Liver (tissue), 9 donors: ENCODE results near the gene AP4S1. TPM values are rescaled to one million over a fixed set of nuclear protein-coding genes. Genes with fewer than 3 reads are reported as not detected.

Source experiments
- DNase-seq: peaks from one replicate; pipeline ENCODE4 v3.0.0-alpha.2; 2017; ENCODE audit warnings: low spot score
- H3K27ac ChIP-seq, 2 donors: one replicate each; pipeline ENCODE4 v1.7.0; 2013; ENCODE audit warnings: inconsistent platforms in 2 of 2, low read length in 2 of 2, control low read depth in 1 of 2, low read depth in 1 of 2, mild to moderate bottlenecking in 1 of 2
- H3K27me3 ChIP-seq, 4 donors: one replicate each; pipeline versions ENCODE4 v1.6.1 to v1.7.0; 2013; ENCODE audit warnings: low read length in 3 of 4, inconsistent platforms in 1 of 4, mild to moderate bottlenecking in 1 of 4, moderate library complexity in 1 of 4; ENCODE audit not compliant: control insufficient read depth in 4 of 4, insufficient read depth in 4 of 4
- H3K36me3 ChIP-seq, 4 donors: one replicate each; pipeline versions ENCODE4 v1.6.1 to v1.7.0; 2013; ENCODE audit warnings: low read length in 3 of 4, mild to moderate bottlenecking in 3 of 4, low read depth in 1 of 4, moderate library complexity in 1 of 4; ENCODE audit not compliant: control insufficient read depth in 4 of 4, insufficient read depth in 3 of 4
- H3K4me1 ChIP-seq, 4 donors: one replicate each; pipeline versions ENCODE4 v1.6.1 to v1.7.0; 2013; ENCODE audit warnings: low read length in 3 of 4, mild to moderate bottlenecking in 3 of 4, moderate library complexity in 1 of 4; ENCODE audit not compliant: control insufficient read depth in 4 of 4, insufficient read depth in 4 of 4
- H3K4me3 ChIP-seq, 3 donors: one replicate each; pipeline versions ENCODE4 v1.6.1 to v1.7.0; 2013; ENCODE audit warnings: low read length in 3 of 3, control low read depth in 1 of 3, low read depth in 1 of 3, mild to moderate bottlenecking in 1 of 3
- H3K9ac ChIP-seq, 2 donors: one replicate each; pipeline ENCODE4 v1.7.0; 2013; ENCODE audit warnings: low read length in 2 of 2, mild to moderate bottlenecking in 2 of 2, moderate library complexity in 2 of 2, control low read depth in 1 of 2, low read depth in 1 of 2
- H3K9me3 ChIP-seq, 4 donors: one replicate each; pipeline versions ENCODE4 v1.6.1 to v1.7.0; 2013; ENCODE audit warnings: low read length in 3 of 4; ENCODE audit not compliant: control insufficient read depth in 4 of 4
- EGR1 ChIP-seq, 2 donors: IDR thresholded peaks; 2 replicates each; pipeline ENCODE4 v1.6.1; 2016 to 2018; ENCODE audit warnings: antibody characterized with exemption in 2 of 2, low read depth in 2 of 2
- FOXA1 ChIP-seq: IDR thresholded peaks from 2 replicates; pipeline ENCODE4 v1.6.1; 2016; ENCODE audit warnings: antibody characterized with exemption
- FOXA2 ChIP-seq: IDR thresholded peaks from 2 replicates; pipeline ENCODE4 v1.6.1; 2016; ENCODE audit warnings: antibody characterized with exemption
- GABPA ChIP-seq, 2 donors: IDR thresholded peaks in 1 of 2; conservative IDR thresholded peaks in 1 of 2; 2 replicates each; pipeline ENCODE4 v1.6.1; 2016; ENCODE audit warnings: antibody characterized with exemption in 2 of 2, mild to moderate bottlenecking in 1 of 2, moderate library complexity in 1 of 2
- HNF4G ChIP-seq: IDR thresholded peaks from 2 replicates; pipeline ENCODE4 v1.6.1; 2016; ENCODE audit warnings: antibody characterized with exemption
- JUND ChIP-seq, 2 donors: IDR thresholded peaks; 2 replicates each; pipeline ENCODE4 v1.6.1; 2016; ENCODE audit warnings: antibody characterized with exemption in 2 of 2
- NR2F2 ChIP-seq: IDR thresholded peaks from 2 replicates; pipeline ENCODE4 v1.6.1; 2016; ENCODE audit warnings: antibody characterized with exemption
- RXRA ChIP-seq, 2 donors: IDR thresholded peaks; 2 replicates each; pipeline ENCODE4 v1.6.1; 2017 to 2018; ENCODE audit warnings: antibody characterized with exemption in 2 of 2, mild to moderate bottlenecking in 1 of 2
- SP1 ChIP-seq: IDR thresholded peaks from 2 replicates; pipeline ENCODE4 v1.6.1; 2018; ENCODE audit warnings: antibody characterized with exemption, mild to moderate bottlenecking
- TAF1 ChIP-seq: conservative IDR thresholded peaks from 2 replicates; pipeline ENCODE4 v1.6.1; 2016; ENCODE audit warnings: antibody characterized with exemption, mild to moderate bottlenecking
- YY1 ChIP-seq: IDR thresholded peaks from 2 replicates; pipeline ENCODE4 v1.6.1; 2016; ENCODE audit warnings: antibody characterized with exemption, mild to moderate bottlenecking
- WGBS: extraction: QIAGEN DNeasy Blood & Tissue Kit; methylation state at CpG from one replicate; pipeline ENCODE4 v1.1.7; 2013; 5-methylcytosine and 5-hydroxymethylcytosine counted together
- polyA plus RNA-seq, 2 donors: library from polyadenylated mRNA; stranded (reverse) in 1 of 2; unstranded in 1 of 2; fragments of 200-250 nt in 1 of 2; fragments of >200 nt in 1 of 2; fragmentation: Nextera tagmentation in 1 of 2; extraction: Ambion mirVana in 1 of 2; gene quantifications; one replicate each; pipeline versions ENCODE4 v1.2.1 to v1.2.3, GENCODE V29; 2013 to 2015
- total RNA-seq, 2 donors: library from RNA; depleted of rRNA; stranded (reverse); fragments of >200 nt; gene quantifications; one replicate each; pipeline ENCODE4 v1.2.3, GENCODE V29; 2014
- TF ChIP-seq, protein P1 (sequence below): IDR thresholded peaks from 2 replicates; pipeline ENCODE4 v1.6.1; 2016; ENCODE audit warnings: antibody characterized with exemption, mild to moderate bottlenecking
- TF ChIP-seq, protein P2 (sequence below): IDR thresholded peaks from 2 replicates; pipeline ENCODE4 v1.6.1; 2016; ENCODE audit warnings: antibody characterized with exemption
- TF ChIP-seq, protein P3 (sequence below): IDR thresholded peaks from 2 replicates; pipeline ENCODE4 v1.6.1; 2016; ENCODE audit warnings: antibody characterized with exemption
- TF ChIP-seq, protein P4 (sequence below): IDR thresholded peaks from 2 replicates; pipeline ENCODE4 v1.6.1; 2016; ENCODE audit warnings: antibody characterized with exemption
- donor health status: healthy.
- donor health status: healthy.
- donor health status: healthy.
- donor health status: healthy.
- donor health status: healthy.

AP4S1 gene
- total and polyA plus RNA-seq, 4 donors, result 1.3 to 4.3 (median 1.7) TPM

DNA sequence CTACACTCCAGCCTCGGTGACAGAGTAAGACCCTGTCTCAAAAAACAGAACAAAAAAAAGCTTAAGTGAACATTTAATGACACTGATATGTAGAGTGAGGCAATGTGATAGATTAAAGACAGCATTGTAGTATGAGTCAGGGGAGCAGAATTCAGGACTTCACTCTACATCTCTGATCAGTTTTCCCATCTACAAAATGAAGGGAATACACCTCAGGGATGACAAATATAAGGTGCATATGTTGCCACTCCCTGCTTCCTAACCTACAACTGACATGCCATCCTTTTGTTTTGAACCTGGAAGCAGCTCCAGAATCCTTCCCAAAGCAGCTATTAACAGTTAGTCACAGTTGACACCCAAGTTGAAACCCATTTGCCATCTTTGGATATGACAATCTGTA, 31.6 kb downstream of the AP4S1 start (continued):
- TF ChIP-seq, protein P1, sequence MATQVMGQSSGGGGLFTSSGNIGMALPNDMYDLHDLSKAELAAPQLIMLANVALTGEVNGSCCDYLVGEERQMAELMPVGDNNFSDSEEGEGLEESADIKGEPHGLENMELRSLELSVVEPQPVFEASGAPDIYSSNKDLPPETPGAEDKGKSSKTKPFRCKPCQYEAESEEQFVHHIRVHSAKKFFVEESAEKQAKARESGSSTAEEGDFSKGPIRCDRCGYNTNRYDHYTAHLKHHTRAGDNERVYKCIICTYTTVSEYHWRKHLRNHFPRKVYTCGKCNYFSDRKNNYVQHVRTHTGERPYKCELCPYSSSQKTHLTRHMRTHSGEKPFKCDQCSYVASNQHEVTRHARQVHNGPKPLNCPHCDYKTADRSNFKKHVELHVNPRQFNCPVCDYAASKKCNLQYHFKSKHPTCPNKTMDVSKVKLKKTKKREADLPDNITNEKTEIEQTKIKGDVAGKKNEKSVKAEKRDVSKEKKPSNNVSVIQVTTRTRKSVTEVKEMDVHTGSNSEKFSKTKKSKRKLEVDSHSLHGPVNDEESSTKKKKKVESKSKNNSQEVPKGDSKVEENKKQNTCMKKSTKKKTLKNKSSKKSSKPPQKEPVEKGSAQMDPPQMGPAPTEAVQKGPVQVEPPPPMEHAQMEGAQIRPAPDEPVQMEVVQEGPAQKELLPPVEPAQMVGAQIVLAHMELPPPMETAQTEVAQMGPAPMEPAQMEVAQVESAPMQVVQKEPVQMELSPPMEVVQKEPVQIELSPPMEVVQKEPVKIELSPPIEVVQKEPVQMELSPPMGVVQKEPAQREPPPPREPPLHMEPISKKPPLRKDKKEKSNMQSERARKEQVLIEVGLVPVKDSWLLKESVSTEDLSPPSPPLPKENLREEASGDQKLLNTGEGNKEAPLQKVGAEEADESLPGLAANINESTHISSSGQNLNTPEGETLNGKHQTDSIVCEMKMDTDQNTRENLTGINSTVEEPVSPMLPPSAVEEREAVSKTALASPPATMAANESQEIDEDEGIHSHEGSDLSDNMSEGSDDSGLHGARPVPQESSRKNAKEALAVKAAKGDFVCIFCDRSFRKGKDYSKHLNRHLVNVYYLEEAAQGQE, result no peak
- TF ChIP-seq FOXA2, result no peak
- no peak for TF ChIP-seq TAF1
- no peak for TF ChIP-seq HNF4G
- TF ChIP-seq EGR1 (IDR thresholded peaks at IDR 0.05; ENCODE audit: low read depth in 2 of 2), result no peak
- no peak for TF ChIP-seq NR2F2
- TF ChIP-seq FOXA1, result no peak
- TF ChIP-seq, protein P2, sequence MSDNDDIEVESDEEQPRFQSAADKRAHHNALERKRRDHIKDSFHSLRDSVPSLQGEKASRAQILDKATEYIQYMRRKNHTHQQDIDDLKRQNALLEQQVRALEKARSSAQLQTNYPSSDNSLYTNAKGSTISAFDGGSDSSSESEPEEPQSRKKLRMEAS, result no peak

DNA sequence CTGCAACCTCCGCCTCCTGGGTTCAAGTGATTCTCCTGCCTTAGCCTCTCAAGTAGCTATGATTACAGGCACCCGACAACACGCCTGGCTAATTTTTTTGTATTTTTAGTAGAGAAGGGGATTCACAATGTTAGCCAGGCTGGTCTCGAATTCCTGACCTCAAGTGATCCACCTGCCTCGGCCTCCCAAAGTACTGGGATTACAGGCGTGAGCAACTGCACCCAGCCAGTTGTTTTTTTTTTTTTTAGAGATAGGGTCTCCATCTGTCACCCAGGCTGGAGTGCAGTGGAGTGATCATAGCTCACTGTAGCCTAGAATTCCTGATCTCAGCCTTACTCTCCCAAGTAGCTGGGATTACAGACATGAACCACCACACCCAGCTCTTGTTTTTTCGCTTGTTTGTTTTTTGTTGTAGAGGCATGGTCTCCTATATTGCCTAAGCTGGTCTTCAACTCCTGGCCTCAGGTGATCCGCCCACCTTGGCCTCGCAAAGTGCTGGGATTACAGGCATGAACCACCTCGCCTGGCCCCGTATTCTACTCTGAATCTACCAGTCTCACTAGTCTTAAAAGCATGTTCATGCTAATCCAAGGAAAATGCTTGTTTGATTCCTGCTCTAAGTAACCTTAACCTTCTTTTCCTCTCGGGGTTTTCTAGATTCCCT, 32.4 kb downstream of the AP4S1 start:
- 96% methylated on average over 12 of the region's 12 CpGs for WGBS
- no peak for DNase-seq

More for the DNA sequence above, 32.4 kb downstream of the AP4S1 start:
- TF ChIP-seq NR2F2 (no peak), HNF4G (no peak), GABPA (IDR thresholded peaks at IDR 0.05 in 1 of 2, conservative IDR thresholded peaks at IDR 0.05 in 1 of 2) (no peak), SP1 (no peak), JUND (IDR thresholded peaks at IDR 0.05) (no peak), FOXA1 (no peak), YY1 (no peak), EGR1 (IDR thresholded peaks at IDR 0.05; ENCODE audit: low read depth in 2 of 2) (no peak), RXRA (IDR thresholded peaks at IDR 0.05) (no peak)
- TF ChIP-seq, protein P1, result no peak
- TF ChIP-seq, protein P3, sequence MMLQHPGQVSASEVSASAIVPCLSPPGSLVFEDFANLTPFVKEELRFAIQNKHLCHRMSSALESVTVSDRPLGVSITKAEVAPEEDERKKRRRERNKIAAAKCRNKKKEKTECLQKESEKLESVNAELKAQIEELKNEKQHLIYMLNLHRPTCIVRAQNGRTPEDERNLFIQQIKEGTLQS, result no peak
- TF ChIP-seq, protein P4, sequence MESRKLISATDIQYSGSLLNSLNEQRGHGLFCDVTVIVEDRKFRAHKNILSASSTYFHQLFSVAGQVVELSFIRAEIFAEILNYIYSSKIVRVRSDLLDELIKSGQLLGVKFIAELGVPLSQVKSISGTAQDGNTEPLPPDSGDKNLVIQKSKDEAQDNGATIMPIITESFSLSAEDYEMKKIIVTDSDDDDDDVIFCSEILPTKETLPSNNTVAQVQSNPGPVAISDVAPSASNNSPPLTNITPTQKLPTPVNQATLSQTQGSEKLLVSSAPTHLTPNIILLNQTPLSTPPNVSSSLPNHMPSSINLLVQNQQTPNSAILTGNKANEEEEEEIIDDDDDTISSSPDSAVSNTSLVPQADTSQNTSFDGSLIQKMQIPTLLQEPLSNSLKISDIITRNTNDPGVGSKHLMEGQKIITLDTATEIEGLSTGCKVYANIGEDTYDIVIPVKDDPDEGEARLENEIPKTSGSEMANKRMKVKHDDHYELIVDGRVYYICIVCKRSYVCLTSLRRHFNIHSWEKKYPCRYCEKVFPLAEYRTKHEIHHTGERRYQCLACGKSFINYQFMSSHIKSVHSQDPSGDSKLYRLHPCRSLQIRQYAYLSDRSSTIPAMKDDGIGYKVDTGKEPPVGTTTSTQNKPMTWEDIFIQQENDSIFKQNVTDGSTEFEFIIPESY, result no peak
- Histone ChIP-seq H3K9me3 (no peaks in the 10 kb centered on the region), H3K36me3 (no peaks in the 10 kb centered on the region), H3K4me3 (no peak overlapping the region), H3K27ac (no peak overlapping the region), H3K4me1 (peaks cover 6 to 13% (median 8%) of the 10 kb centered on the region in 4 donors), H3K9ac (no peak overlapping the region), H3K27me3 (no peaks in the 10 kb centered on the region)
